ENCODE results near the gene SLC40A1. TPM values are rescaled to one million over a fixed set of nuclear protein-coding genes. Genes with fewer than 3 reads are reported as not detected.

SLC40A1 gene
- total and polyA plus RNA-seq, 2 of the 13 experiments (the other 11 are each of a cell fraction or from before 2014, with no cell fraction given), result 10.6 to 24.9 TPM

DNA sequence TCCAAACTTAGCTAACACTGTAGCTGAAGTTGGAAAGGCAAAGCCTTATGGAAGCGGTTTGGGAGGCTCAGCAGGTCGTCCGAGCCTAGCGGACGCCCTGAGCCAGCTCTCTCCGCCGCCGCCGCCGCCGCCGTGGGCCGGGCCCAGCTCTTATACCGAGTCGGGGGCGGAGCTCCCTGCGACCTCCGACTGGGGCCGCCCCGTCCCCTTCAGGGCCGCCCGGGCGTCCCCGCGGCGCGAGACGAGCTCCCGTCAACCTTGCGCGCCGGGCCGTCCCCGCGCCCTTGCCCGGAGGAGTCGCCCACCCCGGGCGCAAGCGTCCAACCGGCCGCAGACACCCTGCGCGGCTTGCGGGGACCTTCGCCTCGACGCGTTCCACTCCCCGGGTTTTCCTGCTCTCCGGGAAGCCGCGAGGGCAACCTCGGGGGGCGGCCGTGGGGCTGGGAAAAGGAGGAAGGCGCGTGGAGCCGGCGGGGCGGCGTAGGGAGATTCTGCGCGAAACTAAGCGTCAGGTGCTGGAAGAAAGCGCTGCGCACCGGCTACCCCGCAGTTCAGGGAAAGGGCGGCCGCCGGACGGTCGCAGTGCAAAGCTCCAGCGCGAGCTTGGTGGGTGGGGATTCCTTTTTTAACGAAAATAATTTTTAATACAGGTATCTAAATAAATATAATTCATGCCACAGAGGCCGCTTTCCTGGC is at the start of gene SLC40A1 (continued):
- TF ChIP-seq, protein P1, sequence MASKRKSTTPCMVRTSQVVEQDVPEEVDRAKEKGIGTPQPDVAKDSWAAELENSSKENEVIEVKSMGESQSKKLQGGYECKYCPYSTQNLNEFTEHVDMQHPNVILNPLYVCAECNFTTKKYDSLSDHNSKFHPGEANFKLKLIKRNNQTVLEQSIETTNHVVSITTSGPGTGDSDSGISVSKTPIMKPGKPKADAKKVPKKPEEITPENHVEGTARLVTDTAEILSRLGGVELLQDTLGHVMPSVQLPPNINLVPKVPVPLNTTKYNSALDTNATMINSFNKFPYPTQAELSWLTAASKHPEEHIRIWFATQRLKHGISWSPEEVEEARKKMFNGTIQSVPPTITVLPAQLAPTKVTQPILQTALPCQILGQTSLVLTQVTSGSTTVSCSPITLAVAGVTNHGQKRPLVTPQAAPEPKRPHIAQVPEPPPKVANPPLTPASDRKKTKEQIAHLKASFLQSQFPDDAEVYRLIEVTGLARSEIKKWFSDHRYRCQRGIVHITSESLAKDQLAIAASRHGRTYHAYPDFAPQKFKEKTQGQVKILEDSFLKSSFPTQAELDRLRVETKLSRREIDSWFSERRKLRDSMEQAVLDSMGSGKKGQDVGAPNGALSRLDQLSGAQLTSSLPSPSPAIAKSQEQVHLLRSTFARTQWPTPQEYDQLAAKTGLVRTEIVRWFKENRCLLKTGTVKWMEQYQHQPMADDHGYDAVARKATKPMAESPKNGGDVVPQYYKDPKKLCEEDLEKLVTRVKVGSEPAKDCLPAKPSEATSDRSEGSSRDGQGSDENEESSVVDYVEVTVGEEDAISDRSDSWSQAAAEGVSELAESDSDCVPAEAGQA (IDR thresholded peaks at IDR 0.05; ENCODE audit: low read depth), result no peak; the same call in 1 of the 2 replicates
- TF ChIP-seq, protein P1 (CRISPR knock-in tag; IDR thresholded peaks at IDR 0.05; ENCODE audit: borderline replicate concordance), result peak; percentile 90
- TF ChIP-seq ZNF24 (IDR thresholded peaks at IDR 0.05) (no peak), ZNF672 (CRISPR knock-in tag; IDR thresholded peaks at IDR 0.05) (0 out of 2 replicates have a peak, but pooled peaks have one; percentile 8), ARHGAP35 (CRISPR knock-in tag; IDR thresholded peaks at IDR 0.05; ENCODE audit: borderline replicate concordance) (peak; percentile 82; the same call in 1 of the 2 replicates), REXO4 (CRISPR knock-in tag; IDR thresholded peaks at IDR 0.05; ENCODE audit: borderline replicate concordance) (peak; percentile 92; the same call in 1 of the 2 replicates), U2AF1 (optimal IDR thresholded peaks at IDR 0.05; ENCODE audit: low read depth, low read length) (peak; percentile 47), SCMH1 (CRISPR knock-in tag; IDR thresholded peaks at IDR 0.05; ENCODE audit: borderline replicate concordance) (no peak), SP5 (CRISPR knock-in tag; IDR thresholded peaks at IDR 0.05; ENCODE audit: borderline replicate concordance, low read depth) (peak; percentile 52; the same call in 1 of the 2 replicates), ZNF33A (CRISPR knock-in tag; IDR thresholded peaks at IDR 0.05; ENCODE audit: borderline replicate concordance) (no peak), NFATC3 (CRISPR knock-in tag; IDR thresholded peaks at IDR 0.05) (peak; percentile 87; the same call in 1 of the 2 replicates), SATB2 (CRISPR knock-in tag; IDR thresholded peaks at IDR 0.05) (no peak)
- TF ChIP-seq, protein P2, sequence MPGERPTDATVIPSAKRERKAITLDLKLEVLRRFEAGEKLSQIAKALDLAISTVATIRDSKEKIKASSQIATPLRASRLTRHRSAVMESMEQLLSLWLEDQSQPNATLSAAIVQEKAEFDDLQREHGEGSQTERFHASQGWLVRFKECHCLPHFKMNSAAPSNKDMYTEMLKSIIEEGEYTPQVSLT (CRISPR knock-in tag; IDR thresholded peaks at IDR 0.05; ENCODE audit: borderline replicate concordance, low read depth), result no peak
- TF ChIP-seq, protein P3, sequence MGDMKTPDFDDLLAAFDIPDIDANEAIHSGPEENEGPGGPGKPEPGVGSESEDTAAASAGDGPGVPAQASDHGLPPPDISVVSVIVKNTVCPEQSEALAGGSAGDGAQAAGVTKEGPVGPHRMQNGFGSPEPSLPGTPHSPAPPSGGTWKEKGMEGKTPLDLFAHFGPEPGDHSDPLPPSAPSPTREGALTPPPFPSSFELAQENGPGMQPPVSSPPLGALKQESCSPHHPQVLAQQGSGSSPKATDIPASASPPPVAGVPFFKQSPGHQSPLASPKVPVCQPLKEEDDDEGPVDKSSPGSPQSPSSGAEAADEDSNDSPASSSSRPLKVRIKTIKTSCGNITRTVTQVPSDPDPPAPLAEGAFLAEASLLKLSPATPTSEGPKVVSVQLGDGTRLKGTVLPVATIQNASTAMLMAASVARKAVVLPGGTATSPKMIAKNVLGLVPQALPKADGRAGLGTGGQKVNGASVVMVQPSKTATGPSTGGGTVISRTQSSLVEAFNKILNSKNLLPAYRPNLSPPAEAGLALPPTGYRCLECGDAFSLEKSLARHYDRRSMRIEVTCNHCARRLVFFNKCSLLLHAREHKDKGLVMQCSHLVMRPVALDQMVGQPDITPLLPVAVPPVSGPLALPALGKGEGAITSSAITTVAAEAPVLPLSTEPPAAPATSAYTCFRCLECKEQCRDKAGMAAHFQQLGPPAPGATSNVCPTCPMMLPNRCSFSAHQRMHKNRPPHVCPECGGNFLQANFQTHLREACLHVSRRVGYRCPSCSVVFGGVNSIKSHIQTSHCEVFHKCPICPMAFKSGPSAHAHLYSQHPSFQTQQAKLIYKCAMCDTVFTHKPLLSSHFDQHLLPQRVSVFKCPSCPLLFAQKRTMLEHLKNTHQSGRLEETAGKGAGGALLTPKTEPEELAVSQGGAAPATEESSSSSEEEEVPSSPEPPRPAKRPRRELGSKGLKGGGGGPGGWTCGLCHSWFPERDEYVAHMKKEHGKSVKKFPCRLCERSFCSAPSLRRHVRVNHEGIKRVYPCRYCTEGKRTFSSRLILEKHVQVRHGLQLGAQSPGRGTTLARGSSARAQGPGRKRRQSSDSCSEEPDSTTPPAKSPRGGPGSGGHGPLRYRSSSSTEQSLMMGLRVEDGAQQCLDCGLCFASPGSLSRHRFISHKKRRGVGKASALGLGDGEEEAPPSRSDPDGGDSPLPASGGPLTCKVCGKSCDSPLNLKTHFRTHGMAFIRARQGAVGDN (CRISPR knock-in tag; IDR thresholded peaks at IDR 0.05), result peak; percentile 96
- TF ChIP-seq, protein P4, sequence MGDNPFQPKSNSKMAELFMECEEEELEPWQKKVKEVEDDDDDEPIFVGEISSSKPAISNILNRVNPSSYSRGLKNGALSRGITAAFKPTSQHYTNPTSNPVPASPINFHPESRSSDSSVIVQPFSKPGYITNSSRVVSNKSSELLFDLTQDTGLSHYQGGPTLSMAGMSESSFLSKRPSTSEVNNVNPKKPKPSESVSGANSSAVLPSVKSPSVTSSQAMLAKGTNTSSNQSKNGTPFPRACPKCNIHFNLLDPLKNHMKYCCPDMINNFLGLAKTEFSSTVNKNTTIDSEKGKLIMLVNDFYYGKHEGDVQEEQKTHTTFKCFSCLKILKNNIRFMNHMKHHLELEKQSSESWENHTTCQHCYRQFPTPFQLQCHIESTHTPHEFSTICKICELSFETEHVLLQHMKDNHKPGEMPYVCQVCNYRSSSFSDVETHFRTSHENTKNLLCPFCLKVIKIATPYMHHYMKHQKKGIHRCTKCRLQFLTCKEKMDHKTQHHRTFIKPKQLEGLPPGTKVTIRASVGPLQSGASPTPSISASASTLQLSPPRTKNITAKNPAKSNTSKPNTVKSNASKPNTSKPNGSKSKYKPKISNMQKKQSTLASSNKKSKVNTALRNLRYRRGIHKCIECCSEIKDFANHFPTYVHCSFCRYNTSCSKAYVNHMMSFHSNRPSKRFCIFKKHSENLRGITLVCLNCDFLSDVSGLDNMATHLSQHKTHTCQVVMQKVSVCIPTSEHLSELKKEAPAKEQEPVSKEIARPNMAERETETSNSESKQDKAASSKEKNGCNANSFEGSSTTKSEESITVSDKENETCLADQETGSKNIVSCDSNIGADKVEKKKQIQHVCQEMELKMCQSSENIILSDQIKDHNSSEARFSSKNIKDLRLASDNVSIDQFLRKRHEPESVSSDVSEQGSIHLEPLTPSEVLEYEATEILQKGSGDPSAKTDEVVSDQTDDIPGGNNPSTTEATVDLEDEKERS (CRISPR knock-in tag; IDR thresholded peaks at IDR 0.05), result peak; percentile 13; the same call in 1 of the 2 replicates
